K562 (cell line): ENCODE measurements around the gene CEBPE. TPM values are rescaled to one million over a fixed set of nuclear protein-coding genes. Genes with fewer than 3 reads are reported as not detected.

Source experiments
- C11orf30 ChIP-seq: fragments of 450-650 bp; IDR thresholded peaks from 2 replicates; pipeline ENCODE4 v1.6.1; 2016; ENCODE audit warnings: low read depth, mild to moderate bottlenecking
- CHD1 ChIP-seq: fragments of 200-600 bp; sonication (generic); IDR thresholded peaks from one replicate; pipeline ENCODE4 v1.6.1; 2012; ENCODE audit warnings: mild to moderate bottlenecking, moderate library complexity, low read length, inconsistent platforms
- FOXM1 ChIP-seq, 2 experiments: fragments of 450-650 bp in 1 of 2; sonication (generic) in 1 of 2; formaldehyde crosslinking in 1 of 2; IDR thresholded peaks; 2 replicates each; pipeline versions ENCODE4 v1.6.1 to v1.9.0; 2017 to 2022; ENCODE audit warnings: low read depth in 2 of 2, mild to moderate bottlenecking in 2 of 2, missing genetic modification reagents in 1 of 2, moderate library complexity in 1 of 2
- ILF3 ChIP-seq: fragments of 450-650 bp; IDR thresholded peaks from 2 replicates; pipeline ENCODE4 v1.6.1; 2018; ENCODE audit warnings: antibody characterized with exemption, mild to moderate bottlenecking, moderate library complexity, borderline replicate concordance
- KAT7 ChIP-seq: sonication (generic); formaldehyde crosslinking; IDR thresholded peaks from 2 replicates; pipeline ENCODE4 v1.8.0; 2022; ENCODE audit warnings: missing genetic modification reagents, mild to moderate bottlenecking, borderline replicate concordance
- NFIC ChIP-seq: fragments of 450-650 bp; IDR thresholded peaks from 2 replicates; pipeline ENCODE4 v1.6.1; 2017; ENCODE audit warnings: mild to moderate bottlenecking, inconsistent platforms
- ZBED1 ChIP-seq: IDR thresholded peaks from 2 replicates; pipeline ENCODE4 v1.6.1; 2014
- polyA plus RNA-seq, 8 experiments: library from polyadenylated mRNA; depleted of rRNA in 4 of 8; stranded (reverse) in 5 of 8; unstranded in 3 of 8; fragments of >200 nt; fragmentation: Nextera tagmentation in 2 of 8; fragmentation: Illumina TruSeq in 1 of 8; extraction: Ambion mirVana in 2 of 8; extraction: Trizol in 1 of 8; gene quantifications; 2 replicates each; pipeline versions ENCODE4 v1.2.1 to v1.2.3, GENCODE V29; 2011 to 2014; ENCODE audit warnings: inconsistent platforms in 1 of 8, missing spikeins in 1 of 8
- total RNA-seq, 7 experiments: library from RNA; depleted of rRNA in 6 of 7; stranded (reverse); fragments of >200 nt in 6 of 7; fragmentation: Illumina TruSeq in 2 of 7; extraction: Trizol in 2 of 7; gene quantifications; 2 replicates each; pipeline versions ENCODE4 v1.2.1 to v1.2.3, GENCODE V29; 2011 to 2021; ENCODE audit warnings: low replicate concordance in 1 of 7
- TF ChIP-seq, protein P1 (sequence below): fragments of 200-400 bp; formaldehyde crosslinking; IDR thresholded peaks from 2 replicates; pipeline ENCODE4 v1.6.1; 2017; ENCODE audit warnings: mild to moderate bottlenecking, low read depth, low read length, moderate library complexity
- TF ChIP-seq, protein P2 (sequence below): fragments of 450-650 bp; IDR thresholded peaks from 2 replicates; pipeline ENCODE4 v1.6.1; 2017; ENCODE audit warnings: mild to moderate bottlenecking, moderate library complexity
- TF ChIP-seq, protein P3 (sequence below): conservative IDR thresholded peaks from 2 replicates; pipeline ENCODE4 v1.6.1; 2011; ENCODE audit warnings: low read depth, mild to moderate bottlenecking, low read length; ENCODE audit not compliant: control insufficient read depth
- TF ChIP-seq, protein P4 (sequence below): fragments of 450-650 bp; formaldehyde crosslinking; IDR thresholded peaks from 2 replicates; pipeline ENCODE4 v1.4.0; 2022; ENCODE audit warnings: missing genetic modification characterization
- TF ChIP-seq, protein P5 (sequence below): sonication (generic); formaldehyde crosslinking; IDR thresholded peaks from 2 replicates; pipeline ENCODE4 v1.8.0; 2022; ENCODE audit warnings: mild to moderate bottlenecking, missing genetic modification reagents

Gene CEBPE
- total and polyA plus RNA-seq, 9 of the 15 experiments (the other 6 are each of a cell fraction or from before 2014, with no cell fraction given) = 0.09 to 0.15 (median 0.13) TPM; not detected in 6

DNA sequence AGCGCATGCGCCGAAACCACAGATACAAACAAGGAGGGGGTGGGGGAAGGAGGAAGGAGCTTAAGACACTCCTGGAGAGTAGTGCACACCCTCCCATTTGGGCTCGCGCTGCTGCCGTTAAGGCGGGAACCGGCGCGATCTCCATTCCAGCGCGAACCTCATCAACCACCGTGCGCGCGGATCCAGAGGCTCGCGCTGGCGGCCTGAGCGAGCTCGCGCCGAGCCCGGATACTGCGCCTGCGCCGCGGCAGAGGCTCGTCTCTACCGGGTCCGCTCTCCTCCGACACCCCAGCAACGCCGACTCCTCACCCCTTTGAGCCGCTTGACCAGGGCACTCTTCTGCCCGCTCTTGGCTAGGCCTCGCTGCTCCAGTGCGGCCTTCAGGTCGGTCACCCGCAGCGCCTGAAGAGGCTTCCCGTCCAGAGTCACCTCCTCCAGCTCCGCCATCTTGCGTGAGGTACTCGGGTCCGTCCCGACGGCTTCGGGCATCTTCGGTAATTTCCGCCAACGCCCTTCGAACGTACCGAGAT lies 24.3 kb downstream of the CEBPE start, which contains the start of gene ACIN1 (continued):
- TF ChIP-seq FOXM1 (IDR thresholded peaks at IDR 0.05; ENCODE audit: low read depth) (no peak), FOXM1 (CRISPR knock-in tag; IDR thresholded peaks at IDR 0.05; ENCODE audit: low read depth) (peak; percentile 91; the same call in 1 of the 2 replicates), C11orf30 (peak; percentile 44; the same call in 1 of the 2 replicates), NFIC (peak; percentile 48), ZBED1 (no peak), CHD1 (peak; percentile 88), ILF3 (no peak), KAT7 (CRISPR knock-in tag) (0 out of 2 replicates have a peak, but pooled peaks have one; percentile 88)
- TF ChIP-seq, protein P1, sequence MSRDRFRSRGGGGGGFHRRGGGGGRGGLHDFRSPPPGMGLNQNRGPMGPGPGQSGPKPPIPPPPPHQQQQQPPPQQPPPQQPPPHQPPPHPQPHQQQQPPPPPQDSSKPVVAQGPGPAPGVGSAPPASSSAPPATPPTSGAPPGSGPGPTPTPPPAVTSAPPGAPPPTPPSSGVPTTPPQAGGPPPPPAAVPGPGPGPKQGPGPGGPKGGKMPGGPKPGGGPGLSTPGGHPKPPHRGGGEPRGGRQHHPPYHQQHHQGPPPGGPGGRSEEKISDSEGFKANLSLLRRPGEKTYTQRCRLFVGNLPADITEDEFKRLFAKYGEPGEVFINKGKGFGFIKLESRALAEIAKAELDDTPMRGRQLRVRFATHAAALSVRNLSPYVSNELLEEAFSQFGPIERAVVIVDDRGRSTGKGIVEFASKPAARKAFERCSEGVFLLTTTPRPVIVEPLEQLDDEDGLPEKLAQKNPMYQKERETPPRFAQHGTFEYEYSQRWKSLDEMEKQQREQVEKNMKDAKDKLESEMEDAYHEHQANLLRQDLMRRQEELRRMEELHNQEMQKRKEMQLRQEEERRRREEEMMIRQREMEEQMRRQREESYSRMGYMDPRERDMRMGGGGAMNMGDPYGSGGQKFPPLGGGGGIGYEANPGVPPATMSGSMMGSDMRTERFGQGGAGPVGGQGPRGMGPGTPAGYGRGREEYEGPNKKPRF = no peak
- TF ChIP-seq, protein P2, sequence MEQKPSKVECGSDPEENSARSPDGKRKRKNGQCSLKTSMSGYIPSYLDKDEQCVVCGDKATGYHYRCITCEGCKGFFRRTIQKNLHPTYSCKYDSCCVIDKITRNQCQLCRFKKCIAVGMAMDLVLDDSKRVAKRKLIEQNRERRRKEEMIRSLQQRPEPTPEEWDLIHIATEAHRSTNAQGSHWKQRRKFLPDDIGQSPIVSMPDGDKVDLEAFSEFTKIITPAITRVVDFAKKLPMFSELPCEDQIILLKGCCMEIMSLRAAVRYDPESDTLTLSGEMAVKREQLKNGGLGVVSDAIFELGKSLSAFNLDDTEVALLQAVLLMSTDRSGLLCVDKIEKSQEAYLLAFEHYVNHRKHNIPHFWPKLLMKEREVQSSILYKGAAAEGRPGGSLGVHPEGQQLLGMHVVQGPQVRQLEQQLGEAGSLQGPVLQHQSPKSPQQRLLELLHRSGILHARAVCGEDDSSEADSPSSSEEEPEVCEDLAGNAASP = no peak
- TF ChIP-seq, protein P3, sequence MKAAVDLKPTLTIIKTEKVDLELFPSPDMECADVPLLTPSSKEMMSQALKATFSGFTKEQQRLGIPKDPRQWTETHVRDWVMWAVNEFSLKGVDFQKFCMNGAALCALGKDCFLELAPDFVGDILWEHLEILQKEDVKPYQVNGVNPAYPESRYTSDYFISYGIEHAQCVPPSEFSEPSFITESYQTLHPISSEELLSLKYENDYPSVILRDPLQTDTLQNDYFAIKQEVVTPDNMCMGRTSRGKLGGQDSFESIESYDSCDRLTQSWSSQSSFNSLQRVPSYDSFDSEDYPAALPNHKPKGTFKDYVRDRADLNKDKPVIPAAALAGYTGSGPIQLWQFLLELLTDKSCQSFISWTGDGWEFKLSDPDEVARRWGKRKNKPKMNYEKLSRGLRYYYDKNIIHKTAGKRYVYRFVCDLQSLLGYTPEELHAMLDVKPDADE = peak; percentile 90
- TF ChIP-seq, protein P4, sequence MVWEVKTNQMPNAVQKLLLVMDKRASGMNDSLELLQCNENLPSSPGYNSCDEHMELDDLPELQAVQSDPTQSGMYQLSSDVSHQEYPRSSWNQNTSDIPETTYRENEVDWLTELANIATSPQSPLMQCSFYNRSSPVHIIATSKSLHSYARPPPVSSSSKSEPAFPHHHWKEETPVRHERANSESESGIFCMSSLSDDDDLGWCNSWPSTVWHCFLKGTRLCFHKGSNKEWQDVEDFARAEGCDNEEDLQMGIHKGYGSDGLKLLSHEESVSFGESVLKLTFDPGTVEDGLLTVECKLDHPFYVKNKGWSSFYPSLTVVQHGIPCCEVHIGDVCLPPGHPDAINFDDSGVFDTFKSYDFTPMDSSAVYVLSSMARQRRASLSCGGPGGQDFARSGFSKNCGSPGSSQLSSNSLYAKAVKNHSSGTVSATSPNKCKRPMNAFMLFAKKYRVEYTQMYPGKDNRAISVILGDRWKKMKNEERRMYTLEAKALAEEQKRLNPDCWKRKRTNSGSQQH (CRISPR knock-in tag) = peak; percentile 23; the same call in 1 of the 2 replicates
- TF ChIP-seq, protein P5, sequence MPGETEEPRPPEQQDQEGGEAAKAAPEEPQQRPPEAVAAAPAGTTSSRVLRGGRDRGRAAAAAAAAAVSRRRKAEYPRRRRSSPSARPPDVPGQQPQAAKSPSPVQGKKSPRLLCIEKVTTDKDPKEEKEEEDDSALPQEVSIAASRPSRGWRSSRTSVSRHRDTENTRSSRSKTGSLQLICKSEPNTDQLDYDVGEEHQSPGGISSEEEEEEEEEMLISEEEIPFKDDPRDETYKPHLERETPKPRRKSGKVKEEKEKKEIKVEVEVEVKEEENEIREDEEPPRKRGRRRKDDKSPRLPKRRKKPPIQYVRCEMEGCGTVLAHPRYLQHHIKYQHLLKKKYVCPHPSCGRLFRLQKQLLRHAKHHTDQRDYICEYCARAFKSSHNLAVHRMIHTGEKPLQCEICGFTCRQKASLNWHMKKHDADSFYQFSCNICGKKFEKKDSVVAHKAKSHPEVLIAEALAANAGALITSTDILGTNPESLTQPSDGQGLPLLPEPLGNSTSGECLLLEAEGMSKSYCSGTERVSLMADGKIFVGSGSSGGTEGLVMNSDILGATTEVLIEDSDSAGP (CRISPR knock-in tag) = peak; percentile 23; the same call in 1 of the 2 replicates
